Stomach (tissue), 9 donors: Measurements from ENCODE around the gene PRDM16. TPM values are rescaled to one million over a fixed set of nuclear protein-coding genes. Genes with fewer than 3 reads are reported as not detected.

Experiments used
- DNase-seq, 2 donors: peaks; one replicate each; pipeline versions ENCODE4 v3.0.0 to v3.0.0-alpha.2; 2013 to 2019
- H3K27ac ChIP-seq, 5 donors: fragments of 200-600 bp in 4 of 5; sonication (generic) in 4 of 5; one replicate each; pipeline ENCODE4 v1.5.1; 2013 to 2019; ENCODE audit warnings: mild to moderate bottlenecking in 1 of 5, moderate library complexity in 1 of 5
- H3K27me3 ChIP-seq, 3 donors: fragments of 200-600 bp; sonication (generic); one replicate each; pipeline ENCODE4 v1.5.1; 2017 to 2019; ENCODE audit warnings: mixed run types in 1 of 3
- H3K36me3 ChIP-seq, 4 donors: fragments of 200-600 bp; sonication (generic); 1 replicate in 3 of 4; 2 replicates in 1 of 4; pipeline ENCODE4 v1.5.1; 2016 to 2019
- H3K4me1 ChIP-seq, 4 donors: fragments of 200-600 bp; sonication (generic); one replicate each; pipeline ENCODE4 v1.5.1; 2016 to 2019
- H3K4me3 ChIP-seq, 4 donors: fragments of 200-600 bp; sonication (generic) in 3 of 4; one replicate each; pipeline ENCODE4 v1.5.1; 2016 to 2019; ENCODE audit warnings: mild to moderate bottlenecking in 1 of 4
- H3K9me3 ChIP-seq, 4 donors: fragments of 200-600 bp; sonication (generic); one replicate each; pipeline ENCODE4 v1.5.1; 2016 to 2019
- CTCF ChIP-seq, 7 experiments: fragments of 450-650 bp in 4 of 7; fragments of 200-600 bp in 3 of 7; sonication (generic) in 3 of 7; IDR thresholded peaks; one replicate each; pipeline ENCODE4 v1.5.1; 2016 to 2019; ENCODE audit warnings: antibody characterized with exemption in 7 of 7, control low read depth in 2 of 7, mild to moderate bottlenecking in 1 of 7
- EP300 ChIP-seq: sonication (generic); formaldehyde crosslinking; IDR thresholded peaks from one replicate; pipeline ENCODE4 v1.6.1; 2017; ENCODE audit warnings: antibody characterized with exemption
- POLR2A ChIP-seq, 4 donors: fragments of 450-650 bp; IDR thresholded peaks; one replicate each; pipeline ENCODE4 v1.6.1; 2016; ENCODE audit warnings: antibody characterized with exemption in 4 of 4, control low read depth in 2 of 4, mild to moderate bottlenecking in 1 of 4, moderate library complexity in 1 of 4
- POLR2AphosphoS5 ChIP-seq, 3 donors: sonication (generic); formaldehyde crosslinking; IDR thresholded peaks; one replicate each; pipeline ENCODE4 v1.6.1; 2016; ENCODE audit warnings: antibody characterized with exemption in 3 of 3
- WGBS, 5 donors: extraction: QIAGEN DNeasy Blood & Tissue Kit in 3 of 5; methylation state at CpG; one replicate each; pipeline versions ENCODE4 v1.1.5 to v1.1.7; 2013 to 2018; 5-methylcytosine and 5-hydroxymethylcytosine counted together
- intact Hi-C: fragments of 100-400 bp; cut with DNase I; formaldehyde crosslinking; loops from one replicate; pipeline ENCODE4 v1.15.1; 2023; ENCODE audit warnings: low total_unique reads
- polyA plus RNA-seq, 3 donors: library from polyadenylated mRNA; stranded (reverse); fragments of 200-250 nt; gene quantifications; one replicate each; pipeline ENCODE4 v1.2.3, GENCODE V29; 2013
- total RNA-seq, 5 donors: library from RNA; depleted of rRNA; stranded (reverse); fragments of >200 nt; gene quantifications; one replicate each; pipeline versions ENCODE4 v1.1.0 to v1.2.3, GENCODE V29; 2014 to 2016
- donor health status: healthy with polysubstance abuse.
- donor health status: Bipolar disorder and iron deficiency.
- donor health status: healthy.

The PRDM16 gene
- total and polyA plus RNA-seq, 8 donors: 0.29 to 222 (median 15.8) TPM

DNA sequence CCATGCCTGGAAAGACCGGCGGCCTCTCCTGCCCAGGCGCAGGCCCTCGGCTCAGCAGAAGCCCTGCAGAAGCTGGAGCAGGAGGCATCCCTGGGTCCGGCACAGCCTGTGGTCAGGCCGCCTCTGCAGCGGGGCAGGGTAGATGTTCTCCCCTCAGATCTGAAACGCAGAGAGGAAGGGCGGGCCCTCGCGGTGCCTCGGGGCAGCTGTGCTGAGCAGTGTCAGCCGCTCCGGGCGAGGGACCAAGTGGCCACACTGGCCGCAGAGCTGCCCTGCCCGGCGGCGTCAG is 210.1 kb downstream of the PRDM16 start:
- DNase-seq: no peak
- Histone ChIP-seq H3K27me3 (peaks cover 0 to 16% (median 4%) of the 10 kb centered on the region in 3 donors), H3K36me3 (peaks cover 0 to 7% (median 0%) of the 10 kb centered on the region in 4 donors), H3K4me3 (no peak overlapping the region), H3K27ac (no peak overlapping the region), H3K9me3 (no peaks in the 10 kb centered on the region), H3K4me1 (peaks cover 0 to 32% (median 9%) of the 10 kb centered on the region in 4 donors)
- intact Hi-C loops: no loop called here
- no peak for TF ChIP-seq POLR2AphosphoS5 (IDR thresholded peaks at IDR 0.05)
- WGBS, 5 donors: 80 to 92% (median 89%) methylated on average over 12 to 19 of the region's 19 CpGs

GRCh38 chr1:3281735-3282134 is 212.7 kb downstream of the PRDM16 start:
- intact Hi-C loops: no loop called here
- peak overlapping the region in 1 of 5 donors; percentile 54 for H3K27ac ChIP-seq
- H3K9me3 ChIP-seq: no peaks in the 10 kb centered on the region
- no peak overlapping the region for H3K4me3 ChIP-seq
- H3K36me3 ChIP-seq: peaks cover 0 to 5% (median 0%) of the 10 kb centered on the region in 4 donors
- WGBS, 5 donors: 86 to 93% (median 89%) methylated on average over 7 to 8 of the region's 8 CpGs
- DNase-seq: no peak
- TF ChIP-seq POLR2A (IDR thresholded peaks at IDR 0.05): no peak
- peaks cover 0 to 39% (median 6%) of the 10 kb centered on the region in 3 donors for H3K27me3 ChIP-seq
- peaks cover 13 to 32% (median 19%) of the 10 kb centered on the region in 4 donors for H3K4me1 ChIP-seq

GRCh38 chr1:3282186-3282585 is 213.2 kb downstream of the PRDM16 start:
- no peak for TF ChIP-seq POLR2A (IDR thresholded peaks at IDR 0.05)
- no peak for TF ChIP-seq CTCF (IDR thresholded peaks at IDR 0.05)
- TF ChIP-seq EP300: no peak
- TF ChIP-seq POLR2AphosphoS5 (IDR thresholded peaks at IDR 0.05): no peak
- H3K27ac ChIP-seq: peak overlapping the region in 1 of 5 donors; percentile 54
- 71 to 93% (median 73%) methylated on average over 2 to 9 of the region's 9 CpGs for WGBS, 5 donors
- H3K9me3 ChIP-seq: no peaks in the 10 kb centered on the region
- H3K4me3 ChIP-seq: no peak overlapping the region
- H3K27me3 ChIP-seq: peaks cover 0 to 41% (median 6%) of the 10 kb centered on the region in 3 donors
- peaks cover 13 to 32% (median 19%) of the 10 kb centered on the region in 4 donors for H3K4me1 ChIP-seq
- peaks cover 0 to under 1% (median 0%) of the 10 kb centered on the region in 4 donors for H3K36me3 ChIP-seq
- intact Hi-C loops: no loop called here
- no peak for DNase-seq

- Histone ChIP-seq H3K4me3 (no peak overlapping the region), H3K27me3 (peaks cover 0 to 41% (median 6%) of the 10 kb centered on the region in 3 donors), H3K4me1 (peaks cover 13 to 32% (median 19%) of the 10 kb centered on the region in 4 donors), H3K9me3 (no peaks in the 10 kb centered on the region), H3K36me3 (no peaks in the 10 kb centered on the region), H3K27ac (peak overlapping the region in 1 of 5 donors; percentile 54)
- TF ChIP-seq CTCF (IDR thresholded peaks at IDR 0.05): no peak
- no peak for TF ChIP-seq POLR2AphosphoS5 (IDR thresholded peaks at IDR 0.05)
- TF ChIP-seq EP300: no peak
- no peak for TF ChIP-seq POLR2A (IDR thresholded peaks at IDR 0.05)
- WGBS, 5 donors: 75 to 85% (median 82%) methylated on average over 22 to 24 of the region's 24 CpGs
- DNase-seq: no peak
- intact Hi-C loops: no loop called here
Measured at GRCh38 chr1:3282656-3283430, 213.8 kb downstream of the PRDM16 start.

DNA sequence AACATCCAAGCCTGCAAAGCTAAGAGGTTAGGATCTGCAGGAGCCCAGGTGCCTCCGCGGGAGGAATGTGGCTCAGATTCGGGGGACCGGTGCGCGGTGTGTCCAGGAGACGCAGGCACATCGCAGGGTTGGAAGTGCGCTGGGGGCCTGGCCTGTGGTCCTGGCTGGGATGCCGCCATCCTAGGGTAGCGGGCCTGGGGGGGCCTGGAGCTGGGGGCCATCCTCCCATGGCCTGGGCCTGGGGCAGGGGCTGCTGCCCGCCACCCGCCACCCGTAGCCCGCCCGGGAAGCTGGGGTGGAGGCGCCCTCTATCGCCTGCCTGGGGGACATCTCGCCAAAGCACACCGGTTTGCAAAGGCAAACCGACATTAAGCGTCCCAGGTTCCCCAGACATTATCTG is 214.8 kb downstream of the PRDM16 start:
- WGBS, 5 donors: 24 to 37% (median 35%) methylated on average over 14 to 22 of the region's 22 CpGs
- Histone ChIP-seq H3K36me3 (no peaks in the 10 kb centered on the region), H3K4me1 (peaks cover 13 to 32% (median 19%) of the 10 kb centered on the region in 4 donors), H3K4me3 (no peak overlapping the region), H3K27me3 (peaks cover 0 to 43% (median 6%) of the 10 kb centered on the region in 3 donors), H3K9me3 (no peaks in the 10 kb centered on the region), H3K27ac (peak overlapping the region in 4 of 5 donors; percentile 6 to 54 (median 10))
- peak in 5 of 7 experiments; percentile 55 to 85 (median 75) for TF ChIP-seq CTCF (IDR thresholded peaks at IDR 0.05)
- TF ChIP-seq POLR2AphosphoS5 (IDR thresholded peaks at IDR 0.05): no peak
- peak; percentile 63 to 75 for DNase-seq
- intact Hi-C loops: no loop called here
